Measurements from ENCODE around the gene CHML. TPM values are rescaled to one million over a fixed set of nuclear protein-coding genes. Genes with fewer than 3 reads are reported as not detected.

Gene CHML
- total RNA-seq, 1 donor, result 10.1 TPM

- peak; percentile 72 for TF ChIP-seq CTCF (IDR thresholded peaks at IDR 0.05; ENCODE audit: insufficient read depth, low read length)
- DNase-seq (ENCODE audit: low read depth), result peak; percentile 87
- no peak overlapping the region for H3K4me3 ChIP-seq (ENCODE audit: low read depth, low read length)
These were observed 12.5 kb downstream of the CHML start for GRCh38 chr1:241627453-241628259.

GRCh38 chr1:241624935-241625334, 15.2 kb downstream of the CHML start:
- DNase-seq (ENCODE audit: low read depth), result peak; percentile 47

GRCh38 chr1:241622669-241623068, 17.5 kb downstream of the CHML start:
- TF ChIP-seq CTCF (IDR thresholded peaks at IDR 0.05; ENCODE audit: insufficient read depth, low read length), result no peak
- no peak overlapping the region for H3K4me3 ChIP-seq (ENCODE audit: low read depth, low read length)
- DNase-seq (ENCODE audit: low read depth), result peak; percentile 70

More at GRCh38 chr1:241624935-241625334, 15.2 kb downstream of the CHML start:
- TF ChIP-seq CTCF (IDR thresholded peaks at IDR 0.05; ENCODE audit: insufficient read depth, low read length), result no peak
- H3K4me3 ChIP-seq (ENCODE audit: low read depth, low read length), result no peak overlapping the region

DNA sequence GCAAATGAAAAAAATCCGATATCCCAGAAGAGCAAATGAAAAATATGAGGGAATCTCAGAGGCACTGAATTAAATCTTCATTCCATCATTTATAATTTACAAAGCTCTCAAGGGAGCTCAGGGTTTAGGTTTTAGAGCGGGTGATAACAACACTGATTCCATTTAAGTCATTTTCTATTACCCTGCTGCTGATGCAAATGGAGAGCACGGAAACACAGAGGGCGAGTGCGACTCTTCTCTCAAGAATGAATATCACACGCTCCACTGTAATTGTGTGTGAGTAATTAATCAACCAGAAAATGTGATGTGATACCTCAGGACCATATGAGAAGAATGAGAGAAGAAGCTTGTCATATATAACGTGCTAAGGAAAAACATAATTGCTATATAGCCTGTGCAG, 22.7 kb downstream of the CHML start:
- no peak for TF ChIP-seq CTCF (IDR thresholded peaks at IDR 0.05; ENCODE audit: insufficient read depth, low read length)
- DNase-seq (ENCODE audit: low read depth), result no peak
- no peak overlapping the region for H3K4me3 ChIP-seq (ENCODE audit: low read depth, low read length)

DNA sequence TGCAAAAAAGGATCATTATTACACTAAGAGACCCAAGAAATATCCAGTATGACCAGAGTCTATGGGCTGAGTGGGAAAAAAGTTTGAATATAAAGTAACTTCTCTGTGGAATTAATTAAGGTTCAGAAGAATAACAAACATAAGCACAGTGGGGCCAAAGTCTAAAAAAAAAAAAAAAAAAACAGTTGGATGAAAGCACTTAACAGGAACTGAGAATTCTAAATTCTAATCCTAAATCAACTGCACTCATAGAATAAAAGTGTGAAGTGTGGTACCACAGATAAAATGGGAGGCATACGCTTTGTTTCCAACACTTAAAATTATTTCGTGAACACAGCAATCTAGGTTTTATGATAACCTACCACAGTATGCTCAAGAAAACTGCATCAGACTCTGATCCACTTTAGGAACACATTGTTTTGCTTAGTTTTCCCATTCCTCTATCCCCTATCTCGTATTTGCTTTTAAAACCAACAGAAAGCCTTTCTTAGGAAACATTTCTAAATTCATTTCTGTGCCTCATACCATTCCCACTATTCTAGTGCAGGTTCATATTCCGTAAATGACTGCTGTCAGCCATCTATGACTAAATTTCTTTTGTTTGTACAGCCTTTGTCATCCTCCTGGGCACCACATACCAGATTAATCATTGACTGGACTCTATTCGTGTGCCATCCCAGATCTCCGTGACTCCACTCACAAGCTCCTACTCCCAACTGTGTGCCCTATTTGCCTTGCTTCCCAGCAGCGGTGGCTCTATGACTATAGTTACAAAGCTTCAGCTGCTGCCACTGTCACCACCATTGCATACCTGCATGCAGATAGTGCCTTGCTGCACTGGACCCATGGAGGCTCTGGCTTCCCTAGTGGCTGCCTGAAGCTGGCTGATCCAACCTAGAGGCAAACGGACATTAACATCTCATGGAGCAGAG, 24.9 kb downstream of the CHML start:
- no peak for DNase-seq (ENCODE audit: low read depth)
- H3K4me3 ChIP-seq (ENCODE audit: low read depth, low read length), result no peak overlapping the region
- no peak for TF ChIP-seq CTCF (IDR thresholded peaks at IDR 0.05; ENCODE audit: insufficient read depth, low read length)

DNA sequence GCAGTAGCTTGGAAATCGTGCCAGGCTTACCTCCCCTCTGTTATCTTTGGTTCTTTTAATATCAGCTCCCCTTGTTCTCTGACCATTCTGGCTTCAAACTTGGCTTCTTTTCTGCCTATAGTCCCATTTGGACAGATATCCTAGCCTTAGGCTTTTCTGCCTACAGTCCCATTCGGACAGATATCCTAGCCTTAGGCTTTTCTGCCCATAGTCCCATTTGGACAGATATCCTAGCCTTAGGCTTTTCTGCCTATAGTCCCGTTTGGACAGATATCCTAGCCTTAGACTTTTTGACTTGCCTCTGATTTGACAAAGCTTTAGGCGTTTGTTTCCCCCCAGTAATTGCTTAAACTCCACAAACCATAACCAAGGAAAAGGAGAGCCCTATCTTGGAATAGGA, 25.6 kb downstream of the CHML start:
- no peak for DNase-seq (ENCODE audit: low read depth)
- TF ChIP-seq CTCF (IDR thresholded peaks at IDR 0.05; ENCODE audit: insufficient read depth, low read length), result no peak
- no peak overlapping the region for H3K4me3 ChIP-seq (ENCODE audit: low read depth, low read length)
